Measurements from ENCODE around the gene MYO1B. TPM values are rescaled to one million over a fixed set of nuclear protein-coding genes. Genes with fewer than 3 reads are reported as not detected.

The MYO1B gene
- total and polyA plus RNA-seq, 2 of the 8 experiments (the other 6 are each of a cell fraction or from before 2014, with no cell fraction given) = 15.5 to 61.2 TPM

DNA sequence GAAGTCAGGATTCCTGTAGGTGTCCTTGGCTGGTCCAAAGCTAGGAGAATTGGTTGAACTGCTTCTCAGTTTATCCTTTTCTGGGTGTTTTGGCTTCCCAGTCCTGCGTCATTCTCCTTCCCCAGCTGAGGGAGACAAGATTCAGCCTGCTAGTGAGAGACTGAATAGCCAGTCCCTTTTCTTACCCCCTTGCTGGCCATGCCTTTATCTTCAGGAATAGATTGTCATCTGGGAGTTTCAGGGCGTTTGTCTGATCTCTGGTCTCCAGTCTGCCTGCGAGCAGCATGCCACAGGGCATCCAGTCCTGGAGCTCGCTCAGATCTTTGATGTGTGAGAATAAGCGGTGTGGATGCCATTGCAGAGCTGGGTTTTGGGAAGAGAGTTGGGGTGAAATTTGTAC, 5.8 kb downstream of the MYO1B start:
- no peaks in the 10 kb centered on the region for H3K9me3 ChIP-seq (ENCODE audit: insufficient read depth in 2 of 2, low read depth in 1 of 2, low read length in 1 of 2)
- H3K27ac ChIP-seq (ENCODE audit: low read depth, low read length) = no peak overlapping the region
- no peak overlapping the region for H2BK12ac ChIP-seq (ENCODE audit: low read depth, low read length)
- no peak overlapping the region for H3K56ac ChIP-seq (replicated peaks; ENCODE audit: insufficient read length, low read depth, low read length)
- no peak for FAIRE-seq
- peaks cover 24 to 32% of the 10 kb centered on the region in 2 experiments for H4K20me1 ChIP-seq (replicated peaks in 1 of 2; ENCODE audit: control insufficient read depth in 1 of 2, insufficient read depth in 2 of 2, low read length in 2 of 2)
- POLR2A ChIA-PET (ENCODE audit: partially characterized antibody) = interaction anchor here (1.2 kb wide), 1 partner anchor 14 kb away, joined by 3 read pairs; no protein-coding TSS in a partner anchor
- H3K79me1 ChIP-seq (ENCODE audit: low read depth, low read length) = peaks cover 5% of the 10 kb centered on the region
- H3K4ac ChIP-seq (replicated peaks; ENCODE audit: insufficient read length, low read depth, low read length) = no peak overlapping the region
- H2BK5ac ChIP-seq (ENCODE audit: low read depth, low read length) = no peak overlapping the region
- 83% methylated on average over 5 of the region's 5 CpGs; no CpG with 5 or more reads in 1 of the 2 experiments for WGBS, 2 experiments (ENCODE audit: extremely low coverage in 1 of 2, insufficient coverage in 1 of 2, insufficient read length in 1 of 2, insufficient replicate concordance in 2 of 2, low coverage in 1 of 2, low lambda C conversion rate in 2 of 2, missing lambda C conversion rate in 1 of 2)
- H3K4me3 ChIP-seq (ENCODE audit: extremely low read depth in 1 of 4, insufficient read depth in 2 of 4, low read depth in 3 of 4, low read length in 4 of 4) = no peak overlapping the region
- H3K4me1 ChIP-seq (replicated peaks in 1 of 4; ENCODE audit: control insufficient read depth in 3 of 4, insufficient read depth in 4 of 4, low read length in 3 of 4) = peaks cover 0 to 27% (median 17%) of the 10 kb centered on the region in 4 experiments; a peak in 6 of 7 replicates
- peaks cover 28 to 98% of the 10 kb centered on the region in 2 experiments for H3K79me2 ChIP-seq (ENCODE audit: control insufficient read depth in 1 of 2, insufficient read depth in 2 of 2, low read length in 2 of 2)
- peaks cover 3% of the 10 kb centered on the region; the same call in 1 of the 2 replicates for H3K23me2 ChIP-seq (ENCODE audit: low read depth, low read length)
- no peak overlapping the region for H3K18ac ChIP-seq (ENCODE audit: extremely low read depth, low read length)
- H4K91ac ChIP-seq (replicated peaks; ENCODE audit: insufficient read length, low read length) = no peak overlapping the region
- no peak overlapping the region for H4K5ac ChIP-seq (ENCODE audit: insufficient read length, low read depth, low read length)
- no peak overlapping the region for H2AK5ac ChIP-seq (ENCODE audit: low read depth, low read length)
- no peak overlapping the region for H2AFZ ChIP-seq (ENCODE audit: low read length)
- H3K27me3 ChIP-seq (replicated peaks in 1 of 4; ENCODE audit: control insufficient read depth in 3 of 4, extremely low read depth in 1 of 4, insufficient read depth in 3 of 4, low read length in 3 of 4) = no peaks in the 10 kb centered on the region
- no peak overlapping the region for H4K8ac ChIP-seq (ENCODE audit: extremely low read depth, insufficient read depth, low read length)
- H2BK20ac ChIP-seq (ENCODE audit: low read length) = no peak overlapping the region
- DNase-seq (ENCODE audit: low read depth in 1 of 2, low spot score in 2 of 2) = no peak
- H3K9ac ChIP-seq (replicated peaks in 1 of 4; ENCODE audit: extremely low read depth in 1 of 4, low read depth in 3 of 4, low read length in 3 of 4) = peak overlapping the region in 1 of 4 experiments; percentile 10; a peak in 1 of 7 replicates
- H3K14ac ChIP-seq (ENCODE audit: insufficient read length) = no peak overlapping the region
- H3K23ac ChIP-seq (ENCODE audit: insufficient read length) = no peak overlapping the region
- CTCF ChIA-PET (ENCODE audit: partially characterized antibody) = interaction anchor here (0.9 to 1.5 kb wide), 5 partner anchors 12 to 78 kb away, joined by 3 to 5 read pairs (median 4); no protein-coding TSS in a partner anchor
- no peak overlapping the region for H3K4me2 ChIP-seq (ENCODE audit: insufficient read depth in 1 of 2, low read depth in 2 of 2, low read length in 2 of 2)
- no peaks in the 10 kb centered on the region for H3K36me3 ChIP-seq (ENCODE audit: control insufficient read depth in 2 of 4, insufficient read depth in 4 of 4, low read length in 3 of 4)
- H2BK15ac ChIP-seq (ENCODE audit: low read length) = no peak overlapping the region
- no peak overlapping the region for H2BK120ac ChIP-seq (replicated peaks; ENCODE audit: low read depth, low read length)
- TF ChIP-seq CTBP2 (IDR thresholded peaks at IDR 0.05; ENCODE audit: borderline replicate concordance, insufficient read depth, insufficient read length, low read length) (no peak), GABPA (IDR thresholded peaks at IDR 0.05; ENCODE audit: borderline replicate concordance, insufficient read depth, low read length) (no peak), CHD2 (IDR thresholded peaks at IDR 0.05; ENCODE audit: low read length) (no peak), RAD21 (IDR thresholded peaks at IDR 0.05 in 1 of 2, conservative IDR thresholded peaks at IDR 0.05 in 1 of 2; ENCODE audit: low read depth in 2 of 2, low read length in 2 of 2) (no peak), FOSL1 (IDR thresholded peaks at IDR 0.05; ENCODE audit: insufficient read depth, low read depth, low read length) (no peak), SRF (IDR thresholded peaks at IDR 0.05; ENCODE audit: low read depth, low read length) (no peak), JUN (IDR thresholded peaks at IDR 0.05; ENCODE audit: low read depth, low read length) (no peak), ZNF274 (IDR thresholded peaks at IDR 0.05; ENCODE audit: borderline replicate concordance, extremely low read depth, low read length) (no peak), SUZ12 (IDR thresholded peaks at IDR 0.05; ENCODE audit: low read length) (no peak), POLR2A (IDR thresholded peaks at IDR 0.05; ENCODE audit: control extremely low read depth in 1 of 2, low read depth in 2 of 2, low read length in 2 of 2) (no peak), USF2 (IDR thresholded peaks at IDR 0.05; ENCODE audit: low read length) (no peak), HDAC2 (IDR thresholded peaks at IDR 0.05; ENCODE audit: borderline replicate concordance in 1 of 2, low read depth in 2 of 2, low read length in 2 of 2) (no peak)

All from H1 (cell line).